Sciatic nerve (tissue), 2 donors: ENCODE data around the gene LINGO4. TPM values are rescaled to one million over a fixed set of nuclear protein-coding genes. Genes with fewer than 3 reads are reported as not detected.

Experiments used
- ATAC-seq: fragments of 200-7000 bp; cut with Tn5 transposase; one replicate; pipeline ENCODE4 v1.9.1; 2020; ENCODE audit warnings: mild to moderate bottlenecking, moderate library complexity
- DNase-seq: peaks from one replicate; pipeline ENCODE4 v3.0.0-alpha.2; 2020; ENCODE audit warnings: low spot score
- intact Hi-C: fragments of 100-400 bp; cut with DNase I; formaldehyde crosslinking; loops from one replicate; pipeline ENCODE4 v1.14.2; 2022
- total RNA-seq: library from RNA; stranded (reverse); fragmentation: NEBNext Ultra II Directional; extraction: Animal tissue kit (Norgen Biotek cat#: 25700); gene quantifications from one replicate; pipeline ENCODE4 v1.2.1, GENCODE V29; 2021
- donor health status: DM: no; HTN: no; CAD: no.
- donor health status: DM: no; HTN: no; CAD: no.

Gene LINGO4
- not detected for total RNA-seq

- ATAC-seq (no peak), DNase-seq (peak; percentile 31)
- intact Hi-C loops: no loop called here
Measured at GRCh38 chr1:151805066-151805820, at the start of gene LINGO4. TSS of gene LINGO4 (minus strand) at chr1:151805419. CDS start at chr1:151802704, 2,715 bp downstream.

GRCh38 chr1:151854658-151855057 lies 49.4 kb upstream of the LINGO4 start:
- ATAC-seq: no peak
- intact Hi-C loops: no loop called here
- no peak for DNase-seq

GRCh38 chr1:151853411-151853943 lies 48.3 kb upstream of the LINGO4 start, which contains the start of gene THEM5:
TSS of gene THEM5 (minus strand) at chr1:151853712. CDS start at chr1:151853565, 147 bp downstream.
- no peak for ATAC-seq
- intact Hi-C loops: no loop called here
- DNase-seq: no peak

GRCh38 chr1:151852733-151853132 lies 47.5 kb upstream of the LINGO4 start:
- no peak for ATAC-seq
- intact Hi-C loops: no loop called here
- no peak for DNase-seq

DNA sequence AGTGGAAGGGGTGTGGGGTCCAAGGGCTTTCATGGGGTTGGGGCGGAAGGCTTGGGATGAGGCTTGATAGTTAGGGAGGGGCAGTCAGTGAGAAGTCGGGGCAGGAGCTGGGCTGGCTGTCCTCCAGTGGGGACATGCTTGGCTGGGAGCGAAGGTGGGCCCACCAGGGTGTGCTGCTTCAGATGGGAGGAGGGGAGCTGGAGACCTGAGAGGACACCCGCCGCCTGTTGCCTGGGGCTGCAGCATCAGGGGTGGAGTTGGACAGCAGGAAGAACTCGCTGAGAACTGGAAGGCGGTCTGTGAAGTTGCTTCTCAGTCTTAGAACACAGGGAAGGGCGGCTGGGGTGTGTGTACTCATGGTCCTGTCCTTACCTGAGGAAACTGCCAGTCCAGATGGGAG lies 46.7 kb upstream of the LINGO4 start:
- no peak for ATAC-seq
- DNase-seq: peak; percentile 52
- intact Hi-C loops: no loop called here

- DNase-seq (no peak), ATAC-seq (no peak)
- intact Hi-C loops: no loop called here
Measured at GRCh38 chr1:151849871-151850270, 44.7 kb upstream of the LINGO4 start.

- intact Hi-C loops: no loop called here
- ATAC-seq (no peak), DNase-seq (peak; percentile 31)
Measured at GRCh38 chr1:151849126-151849525, 43.9 kb upstream of the LINGO4 start.

DNA sequence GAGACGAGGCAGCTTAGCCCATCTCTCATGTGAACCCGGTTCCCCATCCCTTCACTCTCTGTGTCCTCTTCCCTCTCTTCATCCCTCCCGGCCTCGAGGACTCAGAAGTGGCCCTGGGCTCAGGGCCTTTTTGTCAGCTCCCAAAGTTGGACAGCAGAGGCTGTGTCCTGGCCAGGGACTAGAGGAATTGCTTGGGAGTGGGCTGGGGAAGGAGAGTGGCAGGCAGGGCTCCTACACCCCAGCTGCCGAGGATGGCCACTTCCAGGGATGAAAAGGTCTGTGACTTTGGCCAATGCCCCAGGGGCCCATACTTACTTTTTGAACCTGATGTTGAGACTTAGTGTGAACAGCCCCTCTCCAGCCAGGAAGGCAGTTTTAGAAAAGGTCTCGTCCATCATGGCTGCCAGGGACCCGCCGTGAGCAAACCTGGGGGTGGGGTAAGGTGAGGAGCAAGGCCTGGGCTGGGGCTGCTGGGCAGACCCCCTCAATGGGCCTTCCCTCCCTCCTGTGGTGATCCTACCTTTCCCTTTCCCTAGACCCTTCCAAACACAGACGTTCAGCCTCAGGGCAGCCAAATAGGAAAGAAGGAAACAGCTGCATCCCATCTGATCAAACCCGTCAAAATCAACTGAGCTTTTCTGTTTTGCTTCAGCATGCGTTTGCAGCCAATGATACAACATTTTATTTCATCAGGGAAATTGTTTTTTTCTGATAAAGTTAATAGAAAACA lies 42.8 kb upstream of the LINGO4 start:
- intact Hi-C loops: no loop called here
- ATAC-seq: no peak

GRCh38 chr1:151846686-151847237 lies 41.5 kb upstream of the LINGO4 start:
- ATAC-seq (no peak), DNase-seq (peak; percentile 41)
- intact Hi-C loops: no loop called here

More for the DNA sequence above, 42.8 kb upstream of the LINGO4 start:
- DNase-seq: peak; percentile 32

- ATAC-seq (no peak), DNase-seq (peak; percentile 19)
- intact Hi-C loops: no loop called here
Measured at GRCh38 chr1:151846062-151846568, 40.9 kb upstream of the LINGO4 start.

- DNase-seq (no peak), ATAC-seq (no peak)
- intact Hi-C loops: no loop called here
Measured at GRCh38 chr1:151843398-151843797, 38.2 kb upstream of the LINGO4 start.

GRCh38 chr1:151841141-151841540 lies 35.9 kb upstream of the LINGO4 start:
- DNase-seq (no peak), ATAC-seq (no peak)
- intact Hi-C loops: no loop called here

GRCh38 chr1:151840421-151840820 lies 35.2 kb upstream of the LINGO4 start:
- DNase-seq (no peak), ATAC-seq (no peak)
- intact Hi-C loops: no loop called here

DNA sequence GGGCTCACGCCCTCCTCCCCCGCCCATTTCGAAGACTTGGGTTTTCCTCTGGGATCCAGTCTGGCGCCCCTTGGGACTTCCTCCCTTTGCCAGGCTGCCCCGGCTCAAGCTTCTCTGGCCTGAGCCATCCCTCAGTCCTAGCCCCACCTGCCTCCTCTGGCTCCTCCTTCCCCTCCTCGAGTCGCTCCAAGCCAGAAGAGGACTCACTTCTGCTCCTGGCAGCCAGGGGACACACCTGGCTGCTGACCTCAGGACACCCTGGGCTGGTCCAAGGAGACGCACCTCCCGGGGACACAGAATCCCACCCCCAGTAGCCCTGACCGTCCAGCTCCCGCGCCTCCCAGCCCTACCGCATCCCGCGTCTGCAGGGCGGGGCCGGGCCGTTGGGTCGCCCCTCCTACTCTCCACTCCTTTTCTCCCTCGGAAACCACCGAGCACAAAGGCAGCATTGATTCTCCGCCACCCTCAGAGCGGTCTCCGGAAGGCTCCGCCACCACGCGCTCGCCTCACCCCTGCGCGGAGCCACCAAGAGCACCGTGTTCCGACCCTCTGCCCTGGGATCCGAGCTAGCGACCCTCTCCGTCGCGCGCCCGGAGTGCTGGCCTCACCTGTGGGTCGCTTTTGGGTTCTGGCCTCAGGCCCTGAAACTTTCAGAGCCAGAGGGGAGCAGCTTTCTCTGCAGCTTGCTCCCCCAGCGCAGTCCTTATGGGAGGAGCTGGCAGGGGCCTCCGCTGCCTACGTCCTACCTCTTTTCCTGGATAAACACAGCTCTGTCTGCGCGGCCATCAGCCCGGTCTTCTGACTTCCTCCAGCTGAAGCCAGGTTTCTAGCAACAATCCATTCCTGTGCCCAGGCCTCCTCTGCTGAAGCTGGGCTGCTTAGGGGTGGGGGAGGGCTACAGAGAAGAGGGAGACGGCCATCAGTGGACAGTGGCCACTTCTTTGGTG lies 34.5 kb upstream of the LINGO4 start, which contains the start of gene C2CD4D:
Gene C2CD4D, minus strand, starts transcription at position 364 of the 947 bp plus-strand sequence. CDS start 831 bp downstream, outside the sequence.
- DNase-seq (peak; percentile 77), ATAC-seq (peak; percentile 89)
- intact Hi-C loops: no loop called here

GRCh38 chr1:151839082-151839412 lies 33.8 kb upstream of the LINGO4 start:
- DNase-seq (no peak), ATAC-seq (peak; percentile 6)
- intact Hi-C loops: no loop called here

DNA sequence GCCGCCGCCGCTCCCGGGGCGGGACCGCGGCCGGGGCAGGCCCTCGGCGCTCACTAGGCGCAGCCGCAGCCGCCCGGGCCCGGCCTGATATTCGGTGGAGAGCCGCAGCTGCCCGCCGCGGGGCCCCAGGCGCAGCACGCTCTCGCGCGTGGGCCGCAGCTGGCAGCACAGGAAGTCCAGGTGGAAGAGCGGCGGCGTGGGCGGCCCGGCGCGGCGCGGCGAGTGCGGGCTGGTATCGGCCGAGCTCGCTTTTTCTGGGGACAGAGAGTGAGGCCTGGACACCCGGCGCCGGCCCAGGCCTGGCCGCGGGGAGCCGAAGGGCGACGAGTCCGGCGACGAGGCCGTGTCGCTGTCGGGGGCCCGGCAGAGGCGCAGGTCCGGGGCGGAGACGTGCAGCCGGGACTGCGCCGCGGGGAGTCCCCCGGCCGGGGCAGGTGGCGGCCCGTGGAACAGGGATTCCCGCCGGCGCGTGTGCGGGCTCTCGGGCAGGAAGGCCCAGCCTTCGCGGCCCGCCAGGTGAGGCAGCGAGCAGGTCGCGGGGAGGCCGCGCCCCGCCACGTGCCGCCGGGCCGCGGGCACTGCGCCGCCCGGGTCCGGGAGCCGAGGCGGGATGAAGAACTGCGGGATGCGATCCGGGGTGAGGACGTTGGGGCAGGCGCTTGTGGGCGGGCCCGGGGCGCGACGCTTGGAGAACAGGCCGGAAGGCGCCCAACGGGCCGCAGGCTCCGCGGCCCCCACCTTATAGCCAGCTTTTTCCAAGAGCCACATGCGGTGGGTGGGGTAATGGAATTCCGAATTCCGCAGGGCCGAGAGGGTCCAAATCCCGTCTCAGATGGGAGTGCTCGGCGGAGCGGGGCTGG lies 33.2 kb upstream of the LINGO4 start:
- ATAC-seq (peak; percentile 3), DNase-seq (no peak)
- intact Hi-C loops: no loop called here

DNA sequence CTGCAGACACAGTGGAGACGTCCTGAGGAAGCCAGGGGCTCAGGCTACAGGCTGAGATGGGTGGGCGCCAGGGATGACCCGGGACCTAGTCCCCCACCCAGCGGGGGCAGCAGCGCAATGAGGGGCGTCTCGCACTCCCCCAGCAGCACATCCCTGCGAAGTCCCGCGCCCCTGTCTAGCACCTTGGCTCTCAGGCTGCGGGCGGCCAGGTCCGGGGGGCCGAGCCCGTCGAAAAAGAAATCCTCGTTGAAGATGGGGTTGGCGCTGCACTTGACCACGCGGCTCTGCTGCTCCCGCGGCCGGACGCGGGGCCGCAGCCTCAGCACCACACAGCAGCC lies 32.6 kb upstream of the LINGO4 start:
- ATAC-seq: no peak
- intact Hi-C loops: no loop called here
- no peak for DNase-seq

- intact Hi-C loops: no loop called here
- DNase-seq: no peak
- no peak for ATAC-seq
Measured at GRCh38 chr1:151837197-151837596, 32.0 kb upstream of the LINGO4 start.
